ENCODE measurements around the gene EGFL7. TPM values are rescaled to one million over a fixed set of nuclear protein-coding genes. Genes with fewer than 3 reads are reported as not detected.

Gene EGFL7
- 1 to 10 TPM in 1 of 3 donors, not detected in 2; 1.6 TPM for polyA plus RNA-seq

GRCh38 chr9:136662656-136663581 is at the start of gene EGFL7:
Gene EGFL7 (plus strand): TSS chr9:136662916. CDS start chr9:136668283, 5,367 bp downstream.
- peaks cover 0 to 2% of the 10 kb centered on the region in 2 donors for H3K4me1 Mint-ChIP-seq
- H3K27me3 Mint-ChIP-seq (ENCODE audit: low read depth in 3 of 3) = peaks cover 6 to 10% (median 7%) of the 10 kb centered on the region in 3 donors
- no peak within 1 kb of the TSS for H3K4me3 Mint-ChIP-seq
- H3K9me3 Mint-ChIP-seq = no peaks in the 10 kb centered on the region
- no peak for DNase-seq
- H3K27ac Mint-ChIP-seq = no peak within 1 kb of the TSS
- no peaks in the 10 kb centered on the region for H3K36me3 Mint-ChIP-seq

GRCh38 chr9:136613824-136614371 is 48.8 kb upstream of the EGFL7 start:
- peaks cover 0 to 4% (median 2%) of the 10 kb centered on the region in 3 donors for H3K27me3 Mint-ChIP-seq (ENCODE audit: low read depth in 3 of 3)
- H3K4me3 Mint-ChIP-seq = no peak overlapping the region
- H3K36me3 Mint-ChIP-seq = no peaks in the 10 kb centered on the region
- no peaks in the 10 kb centered on the region for H3K9me3 Mint-ChIP-seq
- H3K4me1 Mint-ChIP-seq = peaks cover 35% of the 10 kb centered on the region in 2 donors
- no peak overlapping the region for H3K27ac Mint-ChIP-seq
- no peak for DNase-seq

- Mint-ChIP-seq H3K27ac (no peak overlapping the region), H3K9me3 (no peaks in the 10 kb centered on the region), H3K27me3 (ENCODE audit: low read depth in 3 of 3) (peaks cover 0 to 8% (median 2%) of the 10 kb centered on the region in 3 donors), H3K36me3 (no peaks in the 10 kb centered on the region), H3K4me1 (peaks cover 40 to 41% of the 10 kb centered on the region in 2 donors), H3K4me3 (no peak overlapping the region)
- no peak for DNase-seq
These were observed 48.3 kb upstream of the EGFL7 start for GRCh38 chr9:136614372-136614922.

GRCh38 chr9:136614967-136615623 is 47.6 kb upstream of the EGFL7 start:
- no peaks in the 10 kb centered on the region for H3K36me3 Mint-ChIP-seq
- peak overlapping the region; percentile 69 to 89 (median 78) for H3K27ac Mint-ChIP-seq
- peak overlapping the region in 1 of 5 donors; percentile 33 for H3K4me3 Mint-ChIP-seq

GRCh38 chr9:136615631-136616306 is 46.9 kb upstream of the EGFL7 start:
- Mint-ChIP-seq H3K4me3 (peak overlapping the region in 4 of 5 donors; percentile 33 to 46 (median 38)), H3K27ac (peak overlapping the region; percentile 55 to 89 (median 76)), H3K27me3 (ENCODE audit: low read depth in 3 of 3) (peaks cover 0 to 12% (median 4%) of the 10 kb centered on the region in 3 donors), H3K9me3 (no peaks in the 10 kb centered on the region), H3K4me1 (peaks cover 45 to 46% of the 10 kb centered on the region in 2 donors), H3K36me3 (no peaks in the 10 kb centered on the region)
- DNase-seq = peak; percentile 17 to 32 (median 23)

More at GRCh38 chr9:136614967-136615623, 47.6 kb upstream of the EGFL7 start:
- Mint-ChIP-seq H3K27me3 (ENCODE audit: low read depth in 3 of 3) (peaks cover 0 to 12% (median 4%) of the 10 kb centered on the region in 3 donors), H3K4me1 (peaks cover 45 to 46% of the 10 kb centered on the region in 2 donors), H3K9me3 (no peaks in the 10 kb centered on the region)
- no peak for DNase-seq

- no peaks in the 10 kb centered on the region for H3K36me3 Mint-ChIP-seq
- peaks cover 0 to 12% (median 4%) of the 10 kb centered on the region in 3 donors for H3K27me3 Mint-ChIP-seq (ENCODE audit: low read depth in 3 of 3)
- DNase-seq = no peak
- H3K4me1 Mint-ChIP-seq = peaks cover 45 to 46% of the 10 kb centered on the region in 2 donors
- peak overlapping the region in 3 of 6 donors; percentile 65 to 89 (median 87) for H3K27ac Mint-ChIP-seq
- no peaks in the 10 kb centered on the region for H3K9me3 Mint-ChIP-seq
- H3K4me3 Mint-ChIP-seq = peak overlapping the region in 1 of 5 donors; percentile 48
These were observed 46.4 kb upstream of the EGFL7 start for GRCh38 chr9:136616307-136616635.

- peak overlapping the region; percentile 74 to 81 (median 79) for H3K4me3 Mint-ChIP-seq
These were observed 45.6 kb upstream of the EGFL7 start for GRCh38 chr9:136616948-136617695.

GRCh38 chr9:136617746-136618579 is 44.8 kb upstream of the EGFL7 start:
- H3K4me1 Mint-ChIP-seq = peaks cover 45 to 48% of the 10 kb centered on the region in 2 donors
- peak; percentile 21 to 36 (median 31) for DNase-seq
- no peaks in the 10 kb centered on the region for H3K9me3 Mint-ChIP-seq
- H3K36me3 Mint-ChIP-seq = no peaks in the 10 kb centered on the region
- H3K4me3 Mint-ChIP-seq = peak overlapping the region; percentile 74 to 81 (median 79)
- H3K27me3 Mint-ChIP-seq (ENCODE audit: low read depth in 3 of 3) = peaks cover 0 to 12% (median 4%) of the 10 kb centered on the region in 3 donors
- H3K27ac Mint-ChIP-seq = peak overlapping the region; percentile 94 to 97 (median 96)

More at GRCh38 chr9:136616948-136617695, 45.6 kb upstream of the EGFL7 start:
- H3K4me1 Mint-ChIP-seq = peaks cover 45 to 46% of the 10 kb centered on the region in 2 donors
- peak; percentile 11 to 24 (median 17) for DNase-seq
- H3K27ac Mint-ChIP-seq = peak overlapping the region; percentile 94 to 97 (median 96)
- H3K9me3 Mint-ChIP-seq = no peaks in the 10 kb centered on the region
- no peaks in the 10 kb centered on the region for H3K36me3 Mint-ChIP-seq
- peaks cover 0 to 12% (median 4%) of the 10 kb centered on the region in 3 donors for H3K27me3 Mint-ChIP-seq (ENCODE audit: low read depth in 3 of 3)

- H3K4me1 Mint-ChIP-seq = peaks cover 45 to 48% of the 10 kb centered on the region in 2 donors
- H3K9me3 Mint-ChIP-seq = no peaks in the 10 kb centered on the region
- H3K4me3 Mint-ChIP-seq = peak overlapping the region; percentile 74 to 81 (median 79)
- H3K36me3 Mint-ChIP-seq = no peaks in the 10 kb centered on the region
- peak; percentile 82 to 86 (median 82) for DNase-seq
- H3K27ac Mint-ChIP-seq = peak overlapping the region; percentile 94 to 97 (median 96)
- H3K27me3 Mint-ChIP-seq (ENCODE audit: low read depth in 3 of 3) = peaks cover 0 to 12% (median 4%) of the 10 kb centered on the region in 3 donors
These were observed 43.9 kb upstream of the EGFL7 start for GRCh38 chr9:136618580-136619547.

- Mint-ChIP-seq H3K4me1 (peaks cover 45 to 48% of the 10 kb centered on the region in 2 donors), H3K27me3 (ENCODE audit: low read depth in 3 of 3) (peaks cover 0 to 12% (median 4%) of the 10 kb centered on the region in 3 donors), H3K27ac (peak overlapping the region; percentile 94 to 97 (median 96)), H3K9me3 (no peaks in the 10 kb centered on the region), H3K36me3 (no peaks in the 10 kb centered on the region), H3K4me3 (peak overlapping the region; percentile 74 to 81 (median 79))
- peak; percentile 73 to 80 (median 75) for DNase-seq
These were observed 42.8 kb upstream of the EGFL7 start for GRCh38 chr9:136619742-136620440.
